ENCODE data around the gene DAZAP1.

DNA sequence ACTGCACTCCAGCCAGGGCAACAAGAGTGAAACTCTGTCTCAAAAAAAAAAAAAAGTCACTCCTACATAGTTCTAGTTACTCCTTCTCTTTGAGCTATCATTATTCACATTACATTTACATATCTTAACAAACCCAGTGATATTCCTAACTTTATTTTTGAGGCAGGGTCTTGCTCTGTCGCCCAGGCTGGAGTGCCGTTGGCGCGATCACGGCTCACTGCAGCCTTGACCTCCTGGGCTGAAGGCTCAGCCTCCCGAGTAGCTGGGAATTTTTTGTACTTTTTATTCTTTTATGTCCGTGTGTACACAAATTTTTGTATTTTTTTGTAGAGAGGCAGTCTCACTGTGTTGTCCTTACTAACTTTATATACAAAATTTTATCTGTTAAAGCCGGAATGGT, 30.2 kb downstream of the DAZAP1 start:
- TF ChIP-seq POLR2A (IDR thresholded peaks at IDR 0.05; ENCODE audit: low read depth, low read length) (no peak), BHLHE40 (IDR thresholded peaks at IDR 0.05; ENCODE audit: low read depth, low read length) (no peak), RAD21 (IDR thresholded peaks at IDR 0.05; ENCODE audit: low read length) (no peak), CTCF (conservative IDR thresholded peaks at IDR 0.05; ENCODE audit: low read depth, low read length) (no peak), NFE2L2 (IDR thresholded peaks at IDR 0.05; ENCODE audit: low read depth, low read length) (no peak), SMC3 (IDR thresholded peaks at IDR 0.05; ENCODE audit: low read depth, low read length) (no peak), FOS (IDR thresholded peaks at IDR 0.05; ENCODE audit: low read depth, low read length) (no peak), CEBPB (IDR thresholded peaks at IDR 0.05; ENCODE audit: low read depth, low read length) (no peak), MAFK (IDR thresholded peaks at IDR 0.05; ENCODE audit: low read depth, low read length) (no peak), RCOR1 (IDR thresholded peaks at IDR 0.05; ENCODE audit: insufficient replicate concordance, low read length) (no peak), ELK1 (IDR thresholded peaks at IDR 0.05; ENCODE audit: borderline replicate concordance, low read depth, low read length) (no peak)
- TF ChIP-seq, protein P1, sequence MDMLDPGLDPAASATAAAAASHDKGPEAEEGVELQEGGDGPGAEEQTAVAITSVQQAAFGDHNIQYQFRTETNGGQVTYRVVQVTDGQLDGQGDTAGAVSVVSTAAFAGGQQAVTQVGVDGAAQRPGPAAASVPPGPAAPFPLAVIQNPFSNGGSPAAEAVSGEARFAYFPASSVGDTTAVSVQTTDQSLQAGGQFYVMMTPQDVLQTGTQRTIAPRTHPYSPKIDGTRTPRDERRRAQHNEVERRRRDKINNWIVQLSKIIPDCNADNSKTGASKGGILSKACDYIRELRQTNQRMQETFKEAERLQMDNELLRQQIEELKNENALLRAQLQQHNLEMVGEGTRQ (IDR thresholded peaks at IDR 0.05; ENCODE audit: low read depth, low read length) = no peak
